Stimulated activated CD4-positive, alpha-beta T cell treated with anti-CD3 and anti-CD28 coated beads, Interleukin-1b, Interleukin-23, amount 100 ng/mL, for 4 hours (primary cell): ENCODE data around the gene TRHDE.
"Not testable (repeated sequence)": the region's sequence is repeated elsewhere in the genome, so short reads cannot be mapped to it uniquely, and the experiment has no call there.

Experiments
- DNase-seq, 2 donors: peaks; one replicate each; pipeline ENCODE4 v3.0.0-alpha.2; 2020; ENCODE audit warnings: low read depth in 2 of 2

TRHDE gene

GRCh38 chr12:72510772-72511171 lies 238.6 kb downstream of the TRHDE start:
- no peak for DNase-seq

GRCh38 chr12:72511498-72511897 lies 239.3 kb downstream of the TRHDE start:
- no peak for DNase-seq

GRCh38 chr12:72511906-72512305 lies 239.7 kb downstream of the TRHDE start:
- DNase-seq, result no peak

GRCh38 chr12:72520044-72520678 lies 248.0 kb downstream of the TRHDE start:
- not testable (repeated sequence) for DNase-seq

GRCh38 chr12:72521326-72521725 lies 249.2 kb downstream of the TRHDE start:
- DNase-seq, result no peak

GRCh38 chr12:72522411-72522810 lies 250.2 kb downstream of the TRHDE start:
- no peak for DNase-seq

- DNase-seq, result no peak
Observed at GRCh38 chr12:72523754-72524153, 251.6 kb downstream of the TRHDE start.

GRCh38 chr12:72535212-72535990 lies 263.2 kb downstream of the TRHDE start:
- no peak for DNase-seq

- no peak for DNase-seq
Observed at GRCh38 chr12:72540811-72541210, 268.6 kb downstream of the TRHDE start.

GRCh38 chr12:72543777-72544467 lies 271.8 kb downstream of the TRHDE start:
- no peak for DNase-seq

- DNase-seq, result no peak
Observed at GRCh38 chr12:72546106-72546505, 273.9 kb downstream of the TRHDE start.

- DNase-seq, result no peak
Observed at GRCh38 chr12:72547573-72547972, 275.4 kb downstream of the TRHDE start.

GRCh38 chr12:72549184-72549583 lies 277.0 kb downstream of the TRHDE start:
- no peak for DNase-seq

GRCh38 chr12:72560003-72560769 lies 288.0 kb downstream of the TRHDE start:
- no peak for DNase-seq

GRCh38 chr12:72570601-72571000 lies 298.4 kb downstream of the TRHDE start:
- DNase-seq, result no peak

GRCh38 chr12:72574138-72574537 lies 302.0 kb downstream of the TRHDE start:
- no peak for DNase-seq

GRCh38 chr12:72578327-72578726 lies 306.2 kb downstream of the TRHDE start:
- DNase-seq, result no peak

- no peak for DNase-seq
Observed at GRCh38 chr12:72586456-72586855, 314.3 kb downstream of the TRHDE start.

- no peak for DNase-seq
Observed at GRCh38 chr12:72602581-72602980, 330.4 kb downstream of the TRHDE start.

GRCh38 chr12:72605975-72606374 lies 333.8 kb downstream of the TRHDE start:
- DNase-seq, result no peak

- DNase-seq, result no peak
Observed at GRCh38 chr12:72610342-72610741, 338.2 kb downstream of the TRHDE start.

GRCh38 chr12:72610854-72611358 lies 338.7 kb downstream of the TRHDE start:
- no peak for DNase-seq
